Mesodermal cell (in vitro differentiated cells): ENCODE measurements around the gene TMEM176B.
"Not testable (repeated sequence)": the region's sequence is repeated elsewhere in the genome, so short reads cannot be mapped to it uniquely, and the experiment has no call there.

Experiments used
- H3K27ac ChIP-seq: 2 replicates; pipeline ENCODE4 v1.7.0; 2013; ENCODE audit warnings: mild to moderate bottlenecking, low read depth, low read length, moderate library complexity; ENCODE audit not compliant: severe bottlenecking
- H3K36me3 ChIP-seq: 2 replicates; pipeline ENCODE4 v1.7.1; 2013; ENCODE audit warnings: mild to moderate bottlenecking, low read length, moderate library complexity; ENCODE audit not compliant: control insufficient read depth, insufficient read depth
- H3K4me1 ChIP-seq: one replicate; pipeline ENCODE4 v1.7.1; 2013; ENCODE audit warnings: mild to moderate bottlenecking, low read length; ENCODE audit not compliant: insufficient read depth, control insufficient read depth, poor library complexity, severe bottlenecking
- H3K4me3 ChIP-seq: 2 replicates; pipeline ENCODE4 v1.7.0; 2013; ENCODE audit warnings: low read length, control low read depth, mild to moderate bottlenecking; ENCODE audit not compliant: insufficient read depth, poor library complexity, severe bottlenecking; ENCODE audit errors: extremely low read depth
- H3K9me3 ChIP-seq: 2 replicates; pipeline ENCODE4 v1.7.1; 2013; ENCODE audit warnings: mild to moderate bottlenecking, low read length, moderate library complexity; ENCODE audit not compliant: control insufficient read depth
- WGBS, 2 experiments: methylation state at CpG; one replicate each; pipeline ENCODE4 v1.1.5; 2013; ENCODE audit warnings: missing lambda C conversion rate in 2 of 2; ENCODE audit not compliant: insufficient coverage in 2 of 2; 5-methylcytosine and 5-hydroxymethylcytosine counted together

The TMEM176B gene

DNA sequence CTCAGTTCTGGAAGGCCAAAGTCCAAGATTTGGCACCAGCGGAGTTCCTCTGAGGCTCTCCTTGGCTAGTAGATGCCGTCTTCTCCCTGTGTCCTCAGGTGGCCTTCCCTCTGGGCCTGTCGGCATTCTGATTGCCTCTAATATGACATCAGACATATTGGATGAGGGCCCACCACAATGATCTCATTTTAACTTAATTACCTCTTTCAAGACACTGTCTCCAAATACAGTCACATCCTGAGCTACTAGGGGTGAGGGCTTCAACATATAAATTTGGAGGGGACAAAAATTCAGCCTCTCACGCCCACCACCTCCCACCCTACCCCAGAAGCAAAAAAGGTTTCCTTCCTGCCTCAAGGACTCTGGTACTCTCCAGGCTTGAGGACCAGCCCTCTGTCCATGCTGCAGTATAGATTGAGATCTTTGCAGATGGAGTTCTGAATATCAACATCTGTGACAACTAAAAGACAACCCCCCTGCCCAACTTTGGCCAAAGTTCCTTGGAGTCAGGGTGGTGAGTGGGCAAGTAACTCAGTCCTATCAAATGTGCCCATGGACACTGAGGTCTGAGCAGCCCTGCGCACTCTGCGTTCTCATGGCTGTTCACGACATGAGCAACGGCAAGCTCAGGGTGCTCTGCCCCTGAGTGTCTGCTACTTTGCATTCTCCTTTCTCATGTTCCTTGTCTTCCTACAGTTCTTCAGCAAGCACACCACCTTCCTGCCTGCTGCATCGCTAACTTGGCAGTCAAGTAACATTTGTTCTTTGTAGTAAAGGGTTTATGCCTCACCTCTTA is 11.5 kb downstream of the TMEM176B start:
- H3K4me3 ChIP-seq: no peak overlapping the region
- 73 to 78% methylated on average over 4 to 7 of the region's 9 CpGs for WGBS, 2 experiments

DNA sequence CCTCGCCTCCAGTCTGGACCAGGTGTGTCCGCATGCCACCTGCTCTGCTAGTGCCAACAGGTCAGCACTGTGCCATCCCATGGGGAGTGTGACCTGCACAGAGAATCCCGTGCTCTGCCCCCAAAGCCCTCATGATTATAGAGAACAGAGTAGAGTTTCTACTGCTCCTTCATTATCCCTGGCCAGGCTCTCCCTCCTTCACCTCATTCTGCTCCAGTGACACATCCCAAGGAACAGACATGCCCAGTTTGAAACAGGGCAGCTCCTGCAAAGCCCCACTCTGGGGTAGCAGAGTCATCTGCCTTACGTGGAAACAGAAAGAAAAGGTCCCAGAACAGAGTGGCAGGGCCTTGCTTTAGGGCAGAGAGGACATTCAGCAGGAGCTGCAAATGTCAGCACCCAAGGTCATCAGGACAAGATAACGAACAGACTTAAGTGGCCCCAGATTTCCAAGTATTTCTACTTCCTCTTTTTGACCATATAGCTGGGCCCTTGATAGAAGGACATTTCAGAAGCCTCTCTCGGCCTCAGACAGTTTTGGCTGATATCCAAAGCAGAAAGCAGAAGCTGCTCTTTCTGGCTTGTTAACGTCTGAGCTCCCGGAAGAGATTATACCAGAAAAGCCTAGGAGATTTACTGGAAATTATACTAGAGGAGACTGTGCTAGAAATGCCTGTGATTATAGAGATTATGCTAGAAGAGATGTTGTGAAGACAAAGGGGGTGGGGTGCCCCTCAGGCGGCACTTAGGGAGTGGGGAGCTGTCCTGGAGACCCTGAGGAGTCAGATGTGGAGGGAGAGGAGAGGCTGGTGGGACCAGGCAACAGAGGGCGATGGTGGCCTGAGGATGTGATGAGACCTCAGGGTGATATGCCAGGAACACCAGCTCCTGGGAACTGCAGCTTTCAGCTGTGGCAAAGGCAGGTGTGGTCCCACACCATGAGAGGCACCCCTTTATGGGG is 12.6 kb downstream of the TMEM176B start:
- Histone ChIP-seq H3K4me1 (no peaks in the 10 kb centered on the region), H3K4me3 (no peak overlapping the region), H3K27ac (no peak overlapping the region), H3K9me3 (no peaks in the 10 kb centered on the region), H3K36me3 (no peaks in the 10 kb centered on the region)
- WGBS, 2 experiments: 83 to 86% methylated on average over 9 of the region's 10 CpGs

More for the DNA sequence above, 11.5 kb downstream of the TMEM176B start:
- no peaks in the 10 kb centered on the region for H3K4me1 ChIP-seq
- H3K9me3 ChIP-seq: no peaks in the 10 kb centered on the region
- H3K36me3 ChIP-seq: no peaks in the 10 kb centered on the region
- no peak overlapping the region for H3K27ac ChIP-seq

GRCh38 chr7:150784954-150785353 is 15.2 kb downstream of the TMEM176B start:
- no peaks in the 10 kb centered on the region for H3K4me1 ChIP-seq

GRCh38 chr7:150784120-150784736 is 15.9 kb downstream of the TMEM176B start:
- H3K27ac ChIP-seq: no peak overlapping the region
- no peaks in the 10 kb centered on the region for H3K36me3 ChIP-seq
- H3K9me3 ChIP-seq: no peaks in the 10 kb centered on the region
- 88 to 89% methylated on average over 6 to 9 of the region's 9 CpGs for WGBS, 2 experiments
- no peak overlapping the region for H3K4me3 ChIP-seq
- no peaks in the 10 kb centered on the region for H3K4me1 ChIP-seq

More at GRCh38 chr7:150784954-150785353, 15.2 kb downstream of the TMEM176B start:
- no peaks in the 10 kb centered on the region for H3K9me3 ChIP-seq
- no peaks in the 10 kb centered on the region for H3K36me3 ChIP-seq
- H3K4me3 ChIP-seq: no peak overlapping the region
- no peak overlapping the region for H3K27ac ChIP-seq
- WGBS, 2 experiments: no CpG with 5 or more reads among the region's 4 CpGs

DNA sequence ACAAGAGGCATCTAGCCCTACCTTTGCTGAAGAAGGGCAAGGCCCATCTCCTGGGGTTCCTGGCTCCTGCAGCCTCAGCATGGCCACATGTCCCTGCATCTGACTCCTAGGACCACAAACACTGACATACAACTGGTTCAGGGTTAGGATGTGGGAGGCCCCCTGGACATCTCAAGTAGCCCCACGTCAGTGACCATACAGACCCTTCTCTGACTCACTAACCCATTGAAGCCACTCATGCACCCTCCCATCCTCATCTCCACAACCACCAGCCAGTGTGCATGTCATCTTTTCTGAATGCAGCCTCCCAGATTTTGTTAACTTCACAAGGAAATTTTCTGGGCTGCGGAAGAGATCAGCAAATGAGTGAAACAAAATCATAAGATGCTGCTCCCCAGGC is 18.2 kb downstream of the TMEM176B start:
- 88 to 91% methylated on average over 1 to 2 of the region's 2 CpGs for WGBS, 2 experiments
- Histone ChIP-seq H3K36me3 (no peaks in the 10 kb centered on the region), H3K4me3 (no peak overlapping the region), H3K9me3 (no peaks in the 10 kb centered on the region), H3K27ac (no peak overlapping the region), H3K4me1 (no peaks in the 10 kb centered on the region)

DNA sequence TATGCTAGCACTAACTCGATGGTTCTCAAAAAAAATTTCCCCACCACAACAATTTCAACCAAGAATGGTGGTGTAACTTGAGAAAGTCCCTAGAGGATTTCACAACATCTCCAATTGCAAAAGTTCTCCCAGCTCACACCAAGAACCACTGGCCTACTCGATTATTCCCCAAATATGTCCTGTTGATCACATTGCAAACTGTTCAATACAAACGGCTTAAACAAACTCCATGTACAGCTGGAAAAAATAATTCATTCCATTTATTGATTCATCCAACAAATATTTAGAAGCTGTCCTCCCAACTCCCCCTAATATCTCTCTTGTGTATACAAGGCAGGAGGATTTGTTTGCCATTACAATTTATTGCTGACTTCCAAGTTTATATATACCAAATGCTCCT is 19.1 kb downstream of the TMEM176B start:
- no peak overlapping the region for H3K27ac ChIP-seq
- H3K36me3 ChIP-seq: no peaks in the 10 kb centered on the region
- H3K9me3 ChIP-seq: no peaks in the 10 kb centered on the region
- no peaks in the 10 kb centered on the region for H3K4me1 ChIP-seq
- H3K4me3 ChIP-seq: no peak overlapping the region
- 33 to 38% methylated on average over 2 of the region's 3 CpGs for WGBS, 2 experiments

- Histone ChIP-seq H3K9me3 (no peaks in the 10 kb centered on the region), H3K4me3 (no peak overlapping the region), H3K27ac (no peak overlapping the region), H3K36me3 (no peaks in the 10 kb centered on the region), H3K4me1 (no peaks in the 10 kb centered on the region)
- WGBS, 2 experiments: 58 to 67% methylated on average over 3 of the region's 3 CpGs
Measured at GRCh38 chr7:150780292-150780691, 19.9 kb downstream of the TMEM176B start.

GRCh38 chr7:150778738-150779301 is 21.3 kb downstream of the TMEM176B start:
- Histone ChIP-seq H3K36me3 (no peaks in the 10 kb centered on the region), H3K9me3 (no peaks in the 10 kb centered on the region), H3K4me1 (no peaks in the 10 kb centered on the region), H3K27ac (no peak overlapping the region), H3K4me3 (no peak overlapping the region)
- WGBS, 2 experiments: 0 to 8% methylated on average over 4 to 5 of the region's 12 CpGs

GRCh38 chr7:150778014-150778737 is 22.0 kb downstream of the TMEM176B start:
- no peak overlapping the region for H3K4me3 ChIP-seq
- 53 to 61% methylated on average over 4 to 6 of the region's 8 CpGs for WGBS, 2 experiments
- H3K4me1 ChIP-seq: no peaks in the 10 kb centered on the region
- H3K9me3 ChIP-seq: no peaks in the 10 kb centered on the region
- no peaks in the 10 kb centered on the region for H3K36me3 ChIP-seq
- H3K27ac ChIP-seq: no peak overlapping the region

DNA sequence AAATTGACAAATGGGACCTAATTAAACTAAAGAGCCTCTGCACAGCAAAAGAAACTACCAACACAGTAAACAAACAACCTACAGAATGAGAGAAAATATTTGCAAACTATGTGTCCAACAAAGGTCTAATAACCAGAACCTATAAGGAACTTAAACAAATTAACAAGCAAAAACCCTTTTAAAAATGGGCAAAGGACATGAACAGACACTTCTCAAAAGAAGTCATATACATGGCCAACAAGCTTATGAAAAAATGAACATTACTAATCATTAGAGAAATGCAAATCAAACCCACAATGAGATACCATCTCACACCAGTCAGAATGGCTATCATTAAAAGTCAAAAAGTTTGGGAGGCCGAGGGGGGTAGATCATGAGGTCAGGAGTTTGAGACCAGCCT is 26.0 kb downstream of the TMEM176B start:
- H3K9me3 ChIP-seq, H3K4me3 ChIP-seq, H3K27ac ChIP-seq, H3K4me1 ChIP-seq, H3K36me3 ChIP-seq: not testable (repeated sequence)
- no CpG with 5 or more reads among the region's 1 CpG for WGBS, 2 experiments
